Measurements from ENCODE around the gene CD300LG.
"Not testable (repeated sequence)": the region's sequence is repeated elsewhere in the genome, so short reads cannot be mapped to it uniquely, and the experiment has no call there.

Gene CD300LG

GRCh38 chr17:43856141-43856540, 9.2 kb downstream of the CD300LG start:
- DNase-seq, result no peak

- DNase-seq, result no peak
Observed at GRCh38 chr17:43857141-43857540, 10.2 kb downstream of the CD300LG start.

GRCh38 chr17:43857957-43858600, 11.1 kb downstream of the CD300LG start:
- DNase-seq, result no peak

GRCh38 chr17:43860077-43860725, 13.2 kb downstream of the CD300LG start:
- no peak for DNase-seq

GRCh38 chr17:43860927-43861622, 14.1 kb downstream of the CD300LG start:
- DNase-seq, result no peak

- no peak for DNase-seq
Observed at GRCh38 chr17:43861960-43862359, 15.0 kb downstream of the CD300LG start.

GRCh38 chr17:43864161-43864984, 17.4 kb downstream of the CD300LG start:
- no peak for DNase-seq

GRCh38 chr17:43868226-43868994, 21.4 kb downstream of the CD300LG start:
- DNase-seq, result no peak

GRCh38 chr17:43869031-43869430, 22.1 kb downstream of the CD300LG start:
- DNase-seq, result not testable (repeated sequence)

GRCh38 chr17:43871946-43872690, 25.1 kb downstream of the CD300LG start:
- no peak for DNase-seq

- DNase-seq, result no peak
Observed at GRCh38 chr17:43873091-43873490, 26.1 kb downstream of the CD300LG start.

GRCh38 chr17:43873815-43874214, 26.8 kb downstream of the CD300LG start:
- DNase-seq, result no peak

- DNase-seq, result no peak
Observed at GRCh38 chr17:43874293-43874692, 27.3 kb downstream of the CD300LG start.

- DNase-seq, result no peak
Observed at GRCh38 chr17:43875476-43876147, 28.6 kb downstream of the CD300LG start.

GRCh38 chr17:43877031-43877430, 30.1 kb downstream of the CD300LG start:
- no peak for DNase-seq

GRCh38 chr17:43877451-43878155, 30.6 kb downstream of the CD300LG start:
- no peak for DNase-seq

GRCh38 chr17:43878260-43879175, 31.5 kb downstream of the CD300LG start:
- peak; percentile 41 for DNase-seq

GRCh38 chr17:43879723-43880419, 32.9 kb downstream of the CD300LG start:
- DNase-seq, result no peak

Measured in effector CD4-positive, alpha-beta T cell (primary cell).